Osteocyte (in vitro differentiated cells): ENCODE data around the gene ANKRD44. TPM values are rescaled to one million over a fixed set of nuclear protein-coding genes. Genes with fewer than 3 reads are reported as not detected.
"Not testable (repeated sequence)": the region's sequence is repeated elsewhere in the genome, so short reads cannot be mapped to it uniquely, and the experiment has no call there.

ENCODE experiments used
- DNase-seq: peaks from one replicate; pipeline ENCODE4 v3.0.0; 2021; ENCODE audit warnings: mixed read lengths; ENCODE audit not compliant: unreplicated experiment; ENCODE audit errors: extremely low spot score
- H3K27ac Mint-ChIP-seq: one replicate; pipeline ENCODE4 v1.8.0; 2021; ENCODE audit warnings: mild to moderate bottlenecking, mixed read lengths; ENCODE audit not compliant: unreplicated experiment
- H3K27me3 Mint-ChIP-seq: one replicate; pipeline ENCODE4 v1.8.0; 2021; ENCODE audit warnings: mixed read lengths; ENCODE audit not compliant: unreplicated experiment
- H3K36me3 Mint-ChIP-seq: one replicate; pipeline ENCODE4 v1.8.0; 2021; ENCODE audit warnings: mixed read lengths; ENCODE audit not compliant: unreplicated experiment
- H3K4me1 Mint-ChIP-seq: one replicate; pipeline ENCODE4 v1.8.0; 2021; ENCODE audit warnings: mixed read lengths; ENCODE audit not compliant: unreplicated experiment
- H3K4me3 Mint-ChIP-seq: one replicate; pipeline ENCODE4 v1.8.0; 2021; ENCODE audit warnings: mild to moderate bottlenecking, moderate library complexity, mixed read lengths; ENCODE audit not compliant: unreplicated experiment
- H3K9me3 Mint-ChIP-seq: one replicate; pipeline ENCODE4 v1.8.0; 2021; ENCODE audit warnings: mixed read lengths; ENCODE audit not compliant: unreplicated experiment
- total RNA-seq: library from RNA; stranded (reverse); gene quantifications from 2 replicates; pipeline ENCODE4 v1.2.1, GENCODE V29; 2021
- TF ChIP-seq, protein P1 (sequence below): fragments of 200-600 bp; sonication (generic); IDR thresholded peaks from 2 replicates; pipeline ENCODE4 v1.5.0; 2021; ENCODE audit warnings: antibody characterized with exemption, mild to moderate bottlenecking, moderate library complexity

Gene ANKRD44
- total RNA-seq, 1 donor from 2014 or later: 16.6 TPM

DNA sequence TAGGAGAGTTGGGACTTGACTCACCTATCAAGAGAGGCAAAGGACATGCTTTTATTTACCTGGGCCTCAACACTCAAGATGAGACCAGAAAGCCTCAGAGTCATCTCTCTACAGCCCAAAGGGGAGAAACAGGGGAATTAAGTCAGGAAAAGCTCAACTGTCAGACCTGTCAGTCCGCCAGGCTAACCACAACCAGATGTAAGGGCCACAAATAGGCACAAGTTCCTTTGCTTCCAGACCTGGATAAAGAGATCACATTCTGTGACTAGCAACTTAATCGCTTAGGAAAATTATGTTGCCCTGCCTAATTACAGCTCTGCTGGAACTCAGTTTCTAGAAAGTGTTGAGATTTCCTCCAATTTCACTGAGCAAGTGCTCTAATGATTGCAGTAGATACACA lies 67.9 kb downstream of the ANKRD44 start:
- Mint-ChIP-seq H3K9me3 (no peaks in the 10 kb centered on the region), H3K4me3 (no peak overlapping the region), H3K36me3 (peaks cover 5% of the 10 kb centered on the region), H3K4me1 (peaks cover 2% of the 10 kb centered on the region), H3K27me3 (no peaks in the 10 kb centered on the region), H3K27ac (no peak overlapping the region)
- DNase-seq: no peak
- TF ChIP-seq, protein P1, sequence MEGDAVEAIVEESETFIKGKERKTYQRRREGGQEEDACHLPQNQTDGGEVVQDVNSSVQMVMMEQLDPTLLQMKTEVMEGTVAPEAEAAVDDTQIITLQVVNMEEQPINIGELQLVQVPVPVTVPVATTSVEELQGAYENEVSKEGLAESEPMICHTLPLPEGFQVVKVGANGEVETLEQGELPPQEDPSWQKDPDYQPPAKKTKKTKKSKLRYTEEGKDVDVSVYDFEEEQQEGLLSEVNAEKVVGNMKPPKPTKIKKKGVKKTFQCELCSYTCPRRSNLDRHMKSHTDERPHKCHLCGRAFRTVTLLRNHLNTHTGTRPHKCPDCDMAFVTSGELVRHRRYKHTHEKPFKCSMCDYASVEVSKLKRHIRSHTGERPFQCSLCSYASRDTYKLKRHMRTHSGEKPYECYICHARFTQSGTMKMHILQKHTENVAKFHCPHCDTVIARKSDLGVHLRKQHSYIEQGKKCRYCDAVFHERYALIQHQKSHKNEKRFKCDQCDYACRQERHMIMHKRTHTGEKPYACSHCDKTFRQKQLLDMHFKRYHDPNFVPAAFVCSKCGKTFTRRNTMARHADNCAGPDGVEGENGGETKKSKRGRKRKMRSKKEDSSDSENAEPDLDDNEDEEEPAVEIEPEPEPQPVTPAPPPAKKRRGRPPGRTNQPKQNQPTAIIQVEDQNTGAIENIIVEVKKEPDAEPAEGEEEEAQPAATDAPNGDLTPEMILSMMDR: no peak

DNA sequence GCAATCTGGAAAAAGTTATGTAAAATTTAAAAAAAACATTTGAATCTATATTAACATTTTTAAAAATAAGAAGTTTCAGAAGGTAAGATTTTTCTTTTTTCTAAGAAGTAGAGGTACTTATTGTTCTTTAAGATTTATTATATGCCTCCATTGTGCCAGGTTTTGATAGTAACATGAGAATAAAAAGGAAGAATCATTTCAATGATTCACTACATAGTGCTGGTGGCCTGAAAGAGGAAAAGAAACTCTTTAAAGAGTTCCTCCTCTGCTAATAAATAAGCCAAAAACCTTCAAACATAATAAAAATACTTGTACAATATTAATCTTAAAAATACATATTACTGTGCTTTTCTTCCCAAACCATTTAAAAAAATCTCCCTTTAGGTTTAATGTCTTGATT lies 69.0 kb downstream of the ANKRD44 start:
- Mint-ChIP-seq H3K36me3 (peaks cover 4% of the 10 kb centered on the region), H3K27ac (no peak overlapping the region), H3K4me3 (no peak overlapping the region), H3K9me3 (no peaks in the 10 kb centered on the region), H3K27me3 (no peaks in the 10 kb centered on the region), H3K4me1 (peaks cover 2% of the 10 kb centered on the region)
- TF ChIP-seq, protein P1: no peak
- no peak for DNase-seq

DNA sequence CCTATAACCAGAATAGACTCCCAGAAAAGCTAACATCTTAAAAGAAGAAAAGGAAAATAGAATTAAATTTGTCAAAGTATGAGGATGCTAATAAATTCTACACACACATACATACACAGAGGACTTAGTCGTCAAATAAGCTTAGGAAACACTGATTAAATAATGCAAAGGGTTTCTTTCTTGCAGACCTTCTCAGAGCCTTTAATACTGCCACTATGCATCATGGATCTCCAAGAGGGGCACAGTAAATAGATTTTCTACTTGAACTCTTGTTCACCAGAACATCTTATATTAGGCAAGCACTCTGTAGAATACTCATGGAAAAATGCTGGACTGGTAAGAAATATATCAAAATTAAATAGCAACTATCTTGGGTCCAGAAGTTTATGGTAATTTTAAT lies 69.4 kb downstream of the ANKRD44 start:
- TF ChIP-seq, protein P1: no peak
- H3K9me3 Mint-ChIP-seq: no peaks in the 10 kb centered on the region
- H3K27ac Mint-ChIP-seq: no peak overlapping the region
- no peak for DNase-seq
- H3K4me3 Mint-ChIP-seq: no peak overlapping the region
- H3K27me3 Mint-ChIP-seq: no peaks in the 10 kb centered on the region
- peaks cover 2% of the 10 kb centered on the region for H3K36me3 Mint-ChIP-seq
- peaks cover 2% of the 10 kb centered on the region for H3K4me1 Mint-ChIP-seq

DNA sequence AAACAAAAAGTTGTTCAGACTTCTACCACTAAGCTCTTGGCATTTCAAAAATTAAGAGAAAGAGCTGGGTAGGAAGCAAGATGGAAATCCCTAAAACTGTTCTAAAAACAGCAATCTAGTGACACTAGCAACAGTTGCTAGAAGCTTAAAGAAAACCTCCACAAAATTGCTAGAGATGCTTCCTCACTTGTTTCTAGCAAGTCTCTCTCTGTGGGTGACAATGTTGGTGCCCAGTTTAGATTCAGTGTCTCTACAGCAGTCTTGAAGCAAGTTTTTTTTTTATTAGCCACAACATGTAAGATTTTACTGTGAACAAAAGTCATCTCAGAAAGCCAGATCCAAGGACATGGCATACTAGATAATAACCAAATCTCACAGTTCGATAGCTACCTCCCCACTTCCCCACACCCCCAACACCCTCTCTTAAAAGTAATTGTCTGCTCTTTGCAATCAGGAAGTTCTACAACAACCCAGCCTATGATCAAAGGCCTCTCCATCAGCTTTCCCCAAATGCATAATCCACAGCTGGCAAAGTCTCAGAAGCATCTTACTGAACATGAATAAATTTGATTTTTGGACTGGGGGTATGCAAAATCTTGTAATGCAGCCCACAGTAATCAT lies 70.0 kb downstream of the ANKRD44 start:
- no peaks in the 10 kb centered on the region for H3K9me3 Mint-ChIP-seq
- no peak overlapping the region for H3K27ac Mint-ChIP-seq

DNA sequence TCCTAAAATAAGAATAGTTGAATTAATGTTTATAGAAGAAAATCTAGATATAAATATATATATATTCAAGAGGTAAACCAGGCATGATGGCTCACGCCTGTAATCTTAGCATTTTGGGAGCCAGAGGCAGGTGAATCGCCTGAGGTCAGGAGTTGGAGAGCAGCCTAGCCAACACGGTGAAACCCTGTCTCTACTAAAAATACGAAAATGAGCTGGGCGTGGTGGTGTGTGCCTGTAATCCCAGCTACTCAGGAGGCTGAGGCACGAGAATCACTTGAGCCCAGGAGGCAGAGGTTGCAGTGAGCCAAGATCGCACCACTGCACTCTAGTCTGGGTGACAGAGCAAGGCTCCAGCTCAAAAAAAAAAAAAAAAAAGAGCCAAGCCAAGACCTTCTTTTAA lies 70.6 kb downstream of the ANKRD44 start:
- H3K4me1 Mint-ChIP-seq, DNase-seq, H3K36me3 Mint-ChIP-seq, H3K9me3 Mint-ChIP-seq, H3K27me3 Mint-ChIP-seq, H3K27ac Mint-ChIP-seq, H3K4me3 Mint-ChIP-seq: not testable (repeated sequence)

More for the DNA sequence above, 70.0 kb downstream of the ANKRD44 start:
- Mint-ChIP-seq H3K36me3 (peaks cover 2% of the 10 kb centered on the region), H3K4me1 (peaks cover 2% of the 10 kb centered on the region), H3K4me3 (no peak overlapping the region), H3K27me3 (no peaks in the 10 kb centered on the region)
- TF ChIP-seq, protein P1: no peak
- no peak for DNase-seq

DNA sequence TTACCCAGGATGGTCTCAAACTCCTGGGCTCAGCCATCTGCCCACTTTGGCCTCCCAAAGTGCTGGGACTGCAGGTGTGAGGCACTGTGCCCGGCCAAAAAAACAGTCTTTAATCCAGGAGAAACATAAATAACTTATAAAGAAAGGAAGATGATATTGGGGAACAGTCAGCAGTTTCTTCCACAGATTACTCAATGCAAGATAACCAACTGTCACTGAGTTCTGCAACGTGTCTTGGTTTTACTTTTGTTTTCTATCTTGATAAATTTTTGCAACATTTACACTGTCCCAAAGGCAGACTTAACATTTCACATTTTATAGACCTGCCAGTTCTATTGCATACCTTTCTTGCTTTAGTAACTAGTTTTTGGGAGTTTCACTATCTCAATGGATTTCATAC lies 71.1 kb downstream of the ANKRD44 start:
- peaks cover 2% of the 10 kb centered on the region for H3K4me1 Mint-ChIP-seq
- TF ChIP-seq, protein P1: no peak
- peaks cover 2% of the 10 kb centered on the region for H3K36me3 Mint-ChIP-seq
- DNase-seq: no peak
- H3K27ac Mint-ChIP-seq: no peak overlapping the region
- no peaks in the 10 kb centered on the region for H3K9me3 Mint-ChIP-seq
- H3K4me3 Mint-ChIP-seq: no peak overlapping the region
- H3K27me3 Mint-ChIP-seq: no peaks in the 10 kb centered on the region
